Measurements from ENCODE around the gene RPS19BP1.

RPS19BP1 gene

GRCh38 chr22:39547587-39547947, 15.0 kb upstream of the RPS19BP1 start:
- Histone ChIP-seq H3K4me3 (ENCODE audit: low read length) (no peak overlapping the region), H3K9me2 (replicated peaks; ENCODE audit: control insufficient read depth, low read length) (no peaks in the 10 kb centered on the region), H3K4me2 (ENCODE audit: low read length) (no peak overlapping the region), H3K4me1 (ENCODE audit: control insufficient read depth, low read length) (peaks cover 4% of the 10 kb centered on the region; the same call in 1 of the 2 replicates), H3K79me2 (ENCODE audit: control insufficient read depth, low read length) (no peaks in the 10 kb centered on the region), H4K20me1 (ENCODE audit: control insufficient read depth, insufficient read depth, low read depth, low read length) (no peaks in the 10 kb centered on the region), H3F3A (ENCODE audit: control insufficient read depth, insufficient read depth) (no peaks in the 10 kb centered on the region), H3K36me3 (ENCODE audit: control insufficient read depth, low read length) (no peaks in the 10 kb centered on the region), H3K27me3 (ENCODE audit: control insufficient read depth, low read length) (peaks cover 14% of the 10 kb centered on the region), H3K9me3 (ENCODE audit: control insufficient read depth, insufficient read depth, low read length) (no peaks in the 10 kb centered on the region), H3K27ac (ENCODE audit: low read depth, low read length) (no peak overlapping the region)
- TF ChIP-seq, protein P1, sequence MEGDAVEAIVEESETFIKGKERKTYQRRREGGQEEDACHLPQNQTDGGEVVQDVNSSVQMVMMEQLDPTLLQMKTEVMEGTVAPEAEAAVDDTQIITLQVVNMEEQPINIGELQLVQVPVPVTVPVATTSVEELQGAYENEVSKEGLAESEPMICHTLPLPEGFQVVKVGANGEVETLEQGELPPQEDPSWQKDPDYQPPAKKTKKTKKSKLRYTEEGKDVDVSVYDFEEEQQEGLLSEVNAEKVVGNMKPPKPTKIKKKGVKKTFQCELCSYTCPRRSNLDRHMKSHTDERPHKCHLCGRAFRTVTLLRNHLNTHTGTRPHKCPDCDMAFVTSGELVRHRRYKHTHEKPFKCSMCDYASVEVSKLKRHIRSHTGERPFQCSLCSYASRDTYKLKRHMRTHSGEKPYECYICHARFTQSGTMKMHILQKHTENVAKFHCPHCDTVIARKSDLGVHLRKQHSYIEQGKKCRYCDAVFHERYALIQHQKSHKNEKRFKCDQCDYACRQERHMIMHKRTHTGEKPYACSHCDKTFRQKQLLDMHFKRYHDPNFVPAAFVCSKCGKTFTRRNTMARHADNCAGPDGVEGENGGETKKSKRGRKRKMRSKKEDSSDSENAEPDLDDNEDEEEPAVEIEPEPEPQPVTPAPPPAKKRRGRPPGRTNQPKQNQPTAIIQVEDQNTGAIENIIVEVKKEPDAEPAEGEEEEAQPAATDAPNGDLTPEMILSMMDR (IDR thresholded peaks at IDR 0.05; ENCODE audit: low read depth, low read length, poor library complexity, severe bottlenecking) = no peak
- TF ChIP-seq EZH2phosphoT487 (IDR thresholded peaks at IDR 0.05; ENCODE audit: borderline replicate concordance, low read length) = no peak

DNA sequence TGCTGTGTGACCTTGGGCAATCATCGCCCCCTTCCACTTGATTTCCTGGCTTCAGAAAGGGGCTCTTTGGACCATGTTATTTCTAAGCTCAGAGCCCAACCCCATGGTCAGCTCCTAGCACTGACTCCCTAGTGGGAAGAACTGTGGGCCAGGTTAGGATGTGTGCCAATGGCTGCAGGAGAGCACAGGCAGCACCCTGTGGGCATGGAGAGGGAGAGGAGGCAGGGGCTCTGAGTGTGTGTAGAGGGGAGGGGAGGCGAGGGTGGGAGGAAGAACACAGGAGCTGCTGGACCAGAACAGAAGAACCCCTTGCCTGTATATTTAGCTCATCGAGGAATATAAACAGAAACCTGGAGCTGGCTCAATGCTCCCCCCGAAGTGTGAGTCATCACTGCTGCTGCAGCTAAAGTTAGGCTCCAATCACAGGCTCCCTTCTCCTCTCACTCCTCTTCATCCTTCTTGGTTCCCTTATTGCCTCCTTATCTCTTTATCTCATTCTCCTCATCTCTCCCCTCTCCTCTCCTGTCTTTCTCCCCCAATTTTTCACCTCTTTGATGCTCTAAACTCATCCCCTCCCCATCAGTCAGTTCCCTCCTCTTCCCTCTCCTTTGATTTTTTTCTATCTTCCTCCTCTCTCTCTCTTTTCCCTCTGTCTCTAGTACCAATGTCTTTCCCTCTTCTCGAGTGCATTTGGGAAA, 14.5 kb upstream of the RPS19BP1 start:
- Histone ChIP-seq H3K36me3 (ENCODE audit: control insufficient read depth, low read length) (no peaks in the 10 kb centered on the region), H3K9me3 (ENCODE audit: control insufficient read depth, insufficient read depth, low read length) (no peaks in the 10 kb centered on the region), H3F3A (ENCODE audit: control insufficient read depth, insufficient read depth) (no peaks in the 10 kb centered on the region), H3K27ac (ENCODE audit: low read depth, low read length) (no peak overlapping the region), H3K4me2 (ENCODE audit: low read length) (no peak overlapping the region), H3K27me3 (ENCODE audit: control insufficient read depth, low read length) (peaks cover 13% of the 10 kb centered on the region), H4K20me1 (ENCODE audit: control insufficient read depth, insufficient read depth, low read depth, low read length) (no peaks in the 10 kb centered on the region), H3K4me1 (ENCODE audit: control insufficient read depth, low read length) (peaks cover 4% of the 10 kb centered on the region; the same call in 1 of the 2 replicates), H3K9me2 (replicated peaks; ENCODE audit: control insufficient read depth, low read length) (no peaks in the 10 kb centered on the region), H3K4me3 (ENCODE audit: low read length) (no peak overlapping the region), H3K79me2 (ENCODE audit: control insufficient read depth, low read length) (no peaks in the 10 kb centered on the region)
- TF ChIP-seq, protein P1 (IDR thresholded peaks at IDR 0.05; ENCODE audit: low read depth, low read length, poor library complexity, severe bottlenecking) = no peak
- no peak for TF ChIP-seq EZH2phosphoT487 (IDR thresholded peaks at IDR 0.05; ENCODE audit: borderline replicate concordance, low read length)

- peaks cover 5% of the 10 kb centered on the region; the same call in 1 of the 2 replicates for H3K27me3 ChIP-seq (ENCODE audit: control insufficient read depth, low read length)
- H3F3A ChIP-seq (ENCODE audit: control insufficient read depth, insufficient read depth) = no peaks in the 10 kb centered on the region
- no peaks in the 10 kb centered on the region for H3K79me2 ChIP-seq (ENCODE audit: control insufficient read depth, low read length)
- no peak overlapping the region for H3K4me3 ChIP-seq (ENCODE audit: low read length)
- TF ChIP-seq, protein P1 (IDR thresholded peaks at IDR 0.05; ENCODE audit: low read depth, low read length, poor library complexity, severe bottlenecking) = no peak
- TF ChIP-seq EZH2phosphoT487 (IDR thresholded peaks at IDR 0.05; ENCODE audit: borderline replicate concordance, low read length) = no peak
- no peaks in the 10 kb centered on the region for H3K9me3 ChIP-seq (ENCODE audit: control insufficient read depth, insufficient read depth, low read length)
- no peaks in the 10 kb centered on the region for H3K9me2 ChIP-seq (replicated peaks; ENCODE audit: control insufficient read depth, low read length)
- H3K4me1 ChIP-seq (ENCODE audit: control insufficient read depth, low read length) = peaks cover 4% of the 10 kb centered on the region; the same call in 1 of the 2 replicates
- no peak overlapping the region for H3K4me2 ChIP-seq (ENCODE audit: low read length)
- no peak overlapping the region for H3K27ac ChIP-seq (ENCODE audit: low read depth, low read length)
- H3K36me3 ChIP-seq (ENCODE audit: control insufficient read depth, low read length) = no peaks in the 10 kb centered on the region
- H4K20me1 ChIP-seq (ENCODE audit: control insufficient read depth, insufficient read depth, low read depth, low read length) = no peaks in the 10 kb centered on the region
Measured at GRCh38 chr22:39545386-39546365, 13.1 kb upstream of the RPS19BP1 start.

All from DOHH2 (cell line).